Endothelial cell of umbilical vein (primary cell): Measurements from ENCODE around the gene ZNF580. TPM values are rescaled to one million over a fixed set of nuclear protein-coding genes. Genes with fewer than 3 reads are reported as not detected.

ENCODE experiments used
- BruUV-seq: library from RNA; stranded (reverse); fragments of 400-500 nt; replicated peaks from 2 replicates; lab custom pipeline; 2021; lab: Mats Ljungman, UMichigan
- CTCF ChIA-PET: fragments of 300-600, 350-600 bp; sonication (Branson Sonifier 250); formaldehyde crosslinking; loops from one replicate; lab custom pipeline; 2021; ENCODE audit warnings: antibody characterized with exemption, inconsistent platforms; lab: Charles Lee
- POLR2A ChIA-PET: fragments of 300-600, 350-600 bp; sonication (Branson Sonifier 250); formaldehyde crosslinking; loops from one replicate; lab custom pipeline; 2021; ENCODE audit warnings: antibody characterized with exemption, inconsistent platforms; lab: Charles Lee
- DNase-seq: peaks from one replicate; pipeline ENCODE4 v3.0.0-alpha.2; 2011; ENCODE audit warnings: low read depth, low spot score
- FAIRE-seq: peaks from 2 replicates; lab custom pipeline; 2011; peaks lifted over from hg19 to GRCh38; lab: Jason Lieb, UNC
- H2AFZ ChIP-seq: 2 replicates; pipeline ENCODE4 v1.6.0; 2012; ENCODE audit warnings: low read depth, low read length, control low read depth, inconsistent platforms
- H3K27ac ChIP-seq: 2 replicates; pipeline ENCODE4 v1.5.1; 2011; ENCODE audit warnings: low read depth, mild to moderate bottlenecking, control low read depth, low read length, moderate library complexity; ENCODE audit not compliant: insufficient read depth
- H3K27me3 ChIP-seq, 2 experiments: 2 replicates each; pipeline versions ENCODE4 v1.6.0 to v1.6.1; 2011; ENCODE audit warnings: low read length in 2 of 2, mixed read lengths in 1 of 2; ENCODE audit not compliant: control insufficient read depth in 2 of 2, insufficient read depth in 2 of 2
- H3K36me3 ChIP-seq, 2 experiments: 2 replicates in 1 of 2; 3 replicates in 1 of 2; pipeline ENCODE4 v1.5.1; 2011; ENCODE audit warnings: low read length in 2 of 2, mild to moderate bottlenecking in 1 of 2, moderate library complexity in 1 of 2; ENCODE audit not compliant: control insufficient read depth in 2 of 2, insufficient read depth in 2 of 2; ENCODE audit errors: extremely low read depth in 1 of 2
- H3K4me1 ChIP-seq: 3 replicates; pipeline ENCODE4 v1.5.1; 2011; ENCODE audit warnings: mild to moderate bottlenecking, low read length; ENCODE audit not compliant: control insufficient read depth, insufficient read depth; ENCODE audit errors: extremely low read depth
- H3K4me2 ChIP-seq: 2 replicates; pipeline ENCODE4 v1.6.1; 2011; ENCODE audit warnings: low read length, control low read depth, mixed read lengths; ENCODE audit not compliant: insufficient read depth
- H3K4me3 ChIP-seq, 3 experiments: fragments of 200-600 bp in 1 of 3; sonication (generic), shearing (Covaris generic) in 1 of 3; replicated peaks in 1 of 3; 2 replicates each; pipeline ENCODE4 v1.5.1; 2011 to 2016; ENCODE audit warnings: control low read depth in 3 of 3, low read length in 3 of 3, mild to moderate bottlenecking in 2 of 3, inconsistent platforms in 1 of 3, low read depth in 1 of 3, moderate library complexity in 1 of 3; ENCODE audit not compliant: insufficient read depth in 1 of 3
- H3K79me2 ChIP-seq: 2 replicates; pipeline ENCODE4 v1.6.0; 2012; ENCODE audit warnings: low read length, inconsistent platforms; ENCODE audit not compliant: control insufficient read depth, insufficient read depth
- H3K9ac ChIP-seq: replicated peaks from 2 replicates; pipeline ENCODE3; 2011; ENCODE audit warnings: low read length, control low read depth; ENCODE audit not compliant: insufficient read depth; ENCODE audit errors: extremely low read depth
- H3K9me1 ChIP-seq: replicated peaks from 3 replicates; pipeline ENCODE4 v1.6.0; 2011; ENCODE audit warnings: mild to moderate bottlenecking, low read length; ENCODE audit not compliant: control insufficient read depth, insufficient read depth; ENCODE audit errors: extremely low read depth
- H3K9me3 ChIP-seq: replicated peaks from 2 replicates; pipeline ENCODE4 v1.5.1; 2012; ENCODE audit warnings: low read length, inconsistent platforms; ENCODE audit not compliant: control insufficient read depth, insufficient read depth
- H4K20me1 ChIP-seq: replicated peaks from 2 replicates; pipeline ENCODE3; 2011; ENCODE audit warnings: mild to moderate bottlenecking, low read length; ENCODE audit not compliant: control insufficient read depth, insufficient read depth; ENCODE audit errors: extremely low read depth
- CTCF ChIP-seq, 2 donors: IDR thresholded peaks; 1 replicate in 1 of 2; 2 replicates in 1 of 2; pipeline ENCODE4 v1.5.1; 2011; ENCODE audit warnings: low read length in 2 of 2, mild to moderate bottlenecking in 2 of 2, moderate library complexity in 2 of 2, control low read depth in 1 of 2, inconsistent platforms in 1 of 2, low read depth in 1 of 2; ENCODE audit not compliant: insufficient read depth in 1 of 2; ENCODE audit errors: extremely low read depth in 1 of 2
- EZH2 ChIP-seq: IDR thresholded peaks from 2 replicates; pipeline ENCODE4 v1.6.1; 2012; ENCODE audit warnings: borderline replicate concordance, low read depth, mild to moderate bottlenecking, moderate library complexity, low read length, inconsistent platforms; ENCODE audit not compliant: severe bottlenecking
- FOS ChIP-seq: IDR thresholded peaks from 2 replicates; pipeline ENCODE4 v1.6.1; 2011; ENCODE audit warnings: mild to moderate bottlenecking, low read length, moderate library complexity, borderline replicate concordance; ENCODE audit not compliant: insufficient read depth
- GATA2 ChIP-seq: IDR thresholded peaks from 2 replicates; pipeline ENCODE4 v1.7.0; 2011; ENCODE audit warnings: low read depth, mild to moderate bottlenecking, moderate library complexity, mixed read lengths, low read length; ENCODE audit not compliant: insufficient read length, insufficient read depth
- JUN ChIP-seq: IDR thresholded peaks from 2 replicates; pipeline ENCODE4 v1.6.1; 2011; ENCODE audit warnings: borderline replicate concordance, low read depth; ENCODE audit not compliant: insufficient read length, insufficient read depth
- MAX ChIP-seq: IDR thresholded peaks from 2 replicates; pipeline ENCODE4 v1.6.1; 2011; ENCODE audit not compliant: insufficient read depth, insufficient read length
- MYC ChIP-seq: IDR thresholded peaks from one replicate; pipeline ENCODE4 v1.6.1; 2011; ENCODE audit warnings: mild to moderate bottlenecking, low read depth, low read length
- POLR2A ChIP-seq: IDR thresholded peaks from 2 replicates; pipeline ENCODE4 v1.6.1; 2012; ENCODE audit warnings: low read depth, mild to moderate bottlenecking, control low read depth, low read length
- POLR2AphosphoS5 ChIP-seq: IDR thresholded peaks from 2 replicates; pipeline ENCODE4 v1.6.1; 2012; ENCODE audit warnings: low read depth, mild to moderate bottlenecking, control low read depth, low read length, moderate library complexity; ENCODE audit not compliant: insufficient read depth
- dilution Hi-C: fragments of 300-500 bp; cut with MboI; formaldehyde crosslinking; loops from one replicate; pipeline ENCODE4 v1.15.0; 2019; ENCODE audit warnings: low sequenced_read_pairs; ENCODE audit not compliant: extremely low pct_ligation_motif_present
- intact Hi-C: fragments of 100-400 bp; cut with micrococcal nuclease; formaldehyde crosslinking; loops from one replicate; pipeline ENCODE4 v1.10.0; 2022
- polyA plus RNA-seq, 4 experiments: library from polyadenylated mRNA; depleted of rRNA in 3 of 4; stranded (reverse) in 3 of 4; unstranded in 1 of 4; fragments of >200 nt; gene quantifications; 2 replicates each; pipeline versions ENCODE4 v1.2.1 to v1.2.3, GENCODE V29; 2011 to 2012; ENCODE audit warnings: missing spikeins in 1 of 4
- total RNA-seq: library from RNA; stranded (reverse); gene quantifications from 2 replicates; pipeline ENCODE4 v1.2.3, GENCODE V29; 2021

ZNF580 gene
- total and polyA plus RNA-seq, 2 donors (not counting 3 experiments of a cell fraction or from before 2014, with no cell fraction given): 13.7 to 41.1 TPM

GRCh38 chr19:55661826-55662225 is 21.0 kb downstream of the ZNF580 start:
- H3K36me3 ChIP-seq: peaks cover 14 to 62% of the 10 kb centered on the region in 2 experiments

More at GRCh38 chr19:55661826-55662225, 21.0 kb downstream of the ZNF580 start:
- Histone ChIP-seq H3K9me1 (no peaks in the 10 kb centered on the region), H2AFZ (no peak overlapping the region), H3K4me3 (no peak overlapping the region), H3K27ac (no peak overlapping the region), H4K20me1 (peaks cover 8% of the 10 kb centered on the region), H3K4me1 (peaks cover 17% of the 10 kb centered on the region), H3K79me2 (peaks cover 93% of the 10 kb centered on the region), H3K4me2 (no peak overlapping the region), H3K9me3 (no peaks in the 10 kb centered on the region), H3K9ac (no peak overlapping the region), H3K27me3 (no peaks in the 10 kb centered on the region)
- DNase-seq (no peak), FAIRE-seq (no peak)
- intact Hi-C loops: no loop called here
- CTCF ChIA-PET: no interaction called here
- BruUV-seq: no TSS peak
- POLR2A ChIA-PET: no interaction called here
- TF ChIP-seq MYC: no peak
- no peak for TF ChIP-seq JUN
- TF ChIP-seq FOS: no peak
- no peak for TF ChIP-seq POLR2A
- TF ChIP-seq POLR2AphosphoS5: no peak
- TF ChIP-seq EZH2: no peak
- TF ChIP-seq GATA2: no peak
- TF ChIP-seq MAX: no peak
- no peak for TF ChIP-seq CTCF (IDR thresholded peaks at IDR 0.05; ENCODE audit: extremely low read depth in 1 of 2, insufficient read depth in 1 of 2, low read depth in 1 of 2, low read length in 2 of 2)
- dilution Hi-C loops: no loop called here
